ENCODE measurements around the gene DISP2. TPM values are rescaled to one million over a fixed set of nuclear protein-coding genes. Genes with fewer than 3 reads are reported as not detected.

The DISP2 gene
- total RNA-seq, 1 experiment from 2014 or later: 1.3 TPM

- CTCF ChIA-PET: interaction anchor here (0.7 to 5.8 kb wide), 2 partner anchors 22 to 563 kb away, joined by 6 to 25 read pairs; no protein-coding TSS in a partner anchor
- Mint-ChIP-seq H3K27ac (ENCODE audit: unreplicated experiment) (no peak overlapping the region), H3K4me1 (ENCODE audit: low read depth, unreplicated experiment) (peaks cover 17% of the 10 kb centered on the region), H3K36me3 (ENCODE audit: insufficient read depth, unreplicated experiment) (peaks cover 6% of the 10 kb centered on the region), H3K9me3 (ENCODE audit: low read depth, unreplicated experiment) (no peaks in the 10 kb centered on the region), H3K27me3 (ENCODE audit: unreplicated experiment) (no peaks in the 10 kb centered on the region), H3K4me3 (ENCODE audit: low read depth, unreplicated experiment) (no peak overlapping the region)
- no peak for TF ChIP-seq CTCF (IDR thresholded peaks at IDR 0.05; ENCODE audit: unreplicated experiment)
- no TSS peak for BruUV-seq (replicated peaks)
- no peak for DNase-seq
- intact Hi-C loops (cut with micrococcal nuclease; ENCODE audit: unreplicated experiment): loop anchor here (1.0 kb wide), 1 partner anchor 32 kb away; no protein-coding TSS in a partner anchor
These were observed 47.0 kb upstream of the DISP2 start for GRCh38 chr15:40310993-40311392.

GRCh38 chr15:40312370-40313158, 45.5 kb upstream of the DISP2 start:
- TF ChIP-seq CTCF (IDR thresholded peaks at IDR 0.05; ENCODE audit: unreplicated experiment): no peak
- H3K36me3 Mint-ChIP-seq (ENCODE audit: insufficient read depth, unreplicated experiment): peaks cover 6% of the 10 kb centered on the region
- CTCF ChIA-PET: interaction anchor here (0.7 to 5.8 kb wide), 3 partner anchors 10 to 45 kb away, joined by 3 to 25 read pairs (median 3); no protein-coding TSS in a partner anchor
- H3K9me3 Mint-ChIP-seq (ENCODE audit: low read depth, unreplicated experiment): no peaks in the 10 kb centered on the region
- no TSS peak for BruUV-seq (replicated peaks)
- H3K27me3 Mint-ChIP-seq (ENCODE audit: unreplicated experiment): no peaks in the 10 kb centered on the region
- H3K27ac Mint-ChIP-seq (ENCODE audit: unreplicated experiment): no peak overlapping the region
- intact Hi-C loops (cut with micrococcal nuclease; ENCODE audit: unreplicated experiment): no loop called here
- H3K4me1 Mint-ChIP-seq (ENCODE audit: low read depth, unreplicated experiment): peaks cover 9% of the 10 kb centered on the region
- no peak overlapping the region for H3K4me3 Mint-ChIP-seq (ENCODE audit: low read depth, unreplicated experiment)
- no peak for DNase-seq

GRCh38 chr15:40313531-40314398, 44.3 kb upstream of the DISP2 start:
- no peaks in the 10 kb centered on the region for H3K9me3 Mint-ChIP-seq (ENCODE audit: low read depth, unreplicated experiment)
- CTCF ChIA-PET: interaction anchor here (1.0 to 1.2 kb wide), 2 partner anchors 9 to 24 kb away, joined by 3 read pairs; no protein-coding TSS in a partner anchor
- intact Hi-C loops (cut with micrococcal nuclease; ENCODE audit: unreplicated experiment): no loop called here
- H3K4me3 Mint-ChIP-seq (ENCODE audit: low read depth, unreplicated experiment): no peak overlapping the region
- peak; percentile 62 for DNase-seq
- H3K27ac Mint-ChIP-seq (ENCODE audit: unreplicated experiment): no peak overlapping the region
- no peak for TF ChIP-seq CTCF (IDR thresholded peaks at IDR 0.05; ENCODE audit: unreplicated experiment)
- peaks cover 3% of the 10 kb centered on the region for H3K36me3 Mint-ChIP-seq (ENCODE audit: insufficient read depth, unreplicated experiment)
- H3K4me1 Mint-ChIP-seq (ENCODE audit: low read depth, unreplicated experiment): peaks cover 9% of the 10 kb centered on the region
- BruUV-seq (replicated peaks): no TSS peak
- H3K27me3 Mint-ChIP-seq (ENCODE audit: unreplicated experiment): no peaks in the 10 kb centered on the region

GRCh38 chr15:40314723-40315276, 43.2 kb upstream of the DISP2 start:
- BruUV-seq (replicated peaks): no TSS peak
- Mint-ChIP-seq H3K27me3 (ENCODE audit: unreplicated experiment) (no peaks in the 10 kb centered on the region), H3K27ac (ENCODE audit: unreplicated experiment) (no peak overlapping the region), H3K4me3 (ENCODE audit: low read depth, unreplicated experiment) (no peak overlapping the region), H3K36me3 (ENCODE audit: insufficient read depth, unreplicated experiment) (no peaks in the 10 kb centered on the region), H3K9me3 (ENCODE audit: low read depth, unreplicated experiment) (no peaks in the 10 kb centered on the region), H3K4me1 (ENCODE audit: low read depth, unreplicated experiment) (peaks cover 2% of the 10 kb centered on the region)
- CTCF ChIA-PET: interaction anchor here (0.5 kb wide), 1 partner anchor 166 kb away, joined by 3 read pairs; no protein-coding TSS in a partner anchor
- intact Hi-C loops (cut with micrococcal nuclease; ENCODE audit: unreplicated experiment): no loop called here
- TF ChIP-seq CTCF (IDR thresholded peaks at IDR 0.05; ENCODE audit: unreplicated experiment): no peak
- no peak for DNase-seq

Data from Calu3 (cell line).